Activated CD4-positive, alpha-beta T cell treated with anti-CD3 and anti-CD28 coated beads, Interleukin-2, amount 50 U/mL, for 4 hours (primary cell): Measurements from ENCODE around the gene METTL15.
"Not testable (repeated sequence)": the region's sequence is repeated elsewhere in the genome, so short reads cannot be mapped to it uniquely, and the experiment has no call there.

ENCODE experiments used
- DNase-seq, 2 experiments: peaks; one replicate each; pipeline ENCODE4 v3.0.0-alpha.2; 2020

METTL15 gene, protein sequence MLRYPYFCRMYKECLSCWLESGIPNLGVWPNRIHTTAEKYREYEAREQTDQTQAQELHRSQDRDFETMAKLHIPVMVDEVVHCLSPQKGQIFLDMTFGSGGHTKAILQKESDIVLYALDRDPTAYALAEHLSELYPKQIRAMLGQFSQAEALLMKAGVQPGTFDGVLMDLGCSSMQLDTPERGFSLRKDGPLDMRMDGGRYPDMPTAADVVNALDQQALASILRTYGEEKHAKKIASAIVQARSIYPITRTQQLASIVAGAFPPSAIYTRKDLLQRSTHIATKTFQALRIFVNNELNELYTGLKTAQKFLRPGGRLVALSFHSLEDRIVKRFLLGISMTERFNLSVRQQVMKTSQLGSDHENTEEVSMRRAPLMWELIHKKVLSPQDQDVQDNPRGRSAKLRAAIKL

DNA sequence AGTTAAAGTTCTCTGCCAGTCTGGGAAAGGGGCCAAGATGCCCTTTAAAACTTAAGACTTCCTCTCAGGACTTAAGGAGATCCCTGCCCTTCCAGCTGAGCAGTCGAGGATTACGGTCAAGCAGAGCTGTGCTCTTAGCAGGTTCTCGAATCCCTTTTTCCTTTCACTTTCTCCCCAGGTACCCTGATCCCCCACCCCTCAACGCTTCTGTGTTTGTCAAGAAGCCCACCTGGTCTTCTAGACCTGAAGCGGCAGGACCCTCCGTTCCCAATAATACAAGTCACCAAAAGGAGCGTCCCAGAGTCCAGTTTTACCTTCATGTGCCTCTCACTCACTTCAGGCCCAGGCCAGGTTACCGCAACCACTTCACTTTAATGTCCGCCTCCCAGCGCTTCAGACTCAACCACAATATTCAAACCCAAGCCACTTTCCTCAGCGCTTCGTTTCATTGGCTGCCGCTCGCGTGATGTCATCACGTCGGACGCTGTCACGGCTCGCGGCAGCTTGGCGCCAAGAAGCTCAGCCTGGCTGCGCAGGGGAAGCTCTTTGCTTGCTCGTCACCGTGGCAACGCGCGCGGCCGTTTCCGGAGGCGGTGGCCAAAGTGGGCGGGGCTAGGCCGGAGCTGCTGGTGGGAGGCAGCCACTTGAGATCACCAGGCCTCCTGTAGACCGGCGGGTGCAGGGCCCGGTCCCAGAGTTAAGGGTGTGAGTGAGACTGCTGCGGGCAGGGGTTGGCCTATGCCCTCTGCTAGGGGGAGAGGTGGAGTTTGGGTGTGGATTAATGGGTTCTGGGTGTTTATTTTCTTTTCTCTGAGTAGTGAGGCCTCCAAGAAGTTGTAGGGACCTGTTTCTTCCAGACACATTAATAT lies at the start of gene METTL15, which contains the start of gene KIF18A:
Gene METTL15, plus strand, starts transcription at position 639 of the 869 bp plus-strand sequence. CDS start 4,947 bp downstream, outside the sequence.
Gene KIF18A, minus strand, starts transcription at position 407 of the 869 bp plus-strand sequence. CDS start 10,209 bp downstream, outside the sequence.
- peak; percentile 87 to 89 for DNase-seq

DNA sequence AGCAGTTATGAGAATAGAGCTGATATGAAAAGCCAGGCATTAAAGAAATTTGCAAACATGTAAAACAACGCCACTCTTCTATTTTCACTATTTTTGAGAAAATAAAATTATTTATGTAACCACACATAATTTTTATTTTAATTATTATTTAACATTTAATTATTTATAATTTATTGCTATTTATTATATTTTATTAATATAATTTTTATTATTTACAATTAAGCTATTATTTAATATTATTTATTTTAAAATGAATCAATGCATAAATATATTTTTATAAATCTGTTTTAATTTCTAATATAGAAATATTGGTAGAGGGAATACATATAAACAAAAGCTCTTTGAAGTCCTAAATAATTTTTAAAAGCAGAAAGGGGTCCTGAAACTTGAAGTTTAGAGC lies 36.9 kb upstream of the METTL15 start:
- DNase-seq: no peak

DNA sequence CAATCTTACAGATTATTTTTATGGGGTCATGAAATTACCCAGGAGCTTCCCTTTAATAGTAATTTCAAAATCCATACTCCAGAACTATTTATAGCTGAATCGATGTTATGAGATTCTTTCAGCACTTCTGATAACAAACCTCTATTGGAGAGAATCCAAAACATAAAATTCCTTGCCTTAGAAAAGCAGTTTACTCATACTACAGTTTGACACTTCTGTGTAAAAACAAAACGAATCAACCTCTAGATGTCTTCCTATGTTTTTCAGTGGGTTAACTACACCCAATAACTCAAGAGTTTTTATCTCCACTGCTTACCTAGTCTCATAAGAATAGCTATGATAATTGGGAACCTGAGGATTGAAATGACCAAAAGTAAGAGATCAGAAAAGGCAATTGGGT lies 35.9 kb upstream of the METTL15 start:
- DNase-seq: no peak

DNA sequence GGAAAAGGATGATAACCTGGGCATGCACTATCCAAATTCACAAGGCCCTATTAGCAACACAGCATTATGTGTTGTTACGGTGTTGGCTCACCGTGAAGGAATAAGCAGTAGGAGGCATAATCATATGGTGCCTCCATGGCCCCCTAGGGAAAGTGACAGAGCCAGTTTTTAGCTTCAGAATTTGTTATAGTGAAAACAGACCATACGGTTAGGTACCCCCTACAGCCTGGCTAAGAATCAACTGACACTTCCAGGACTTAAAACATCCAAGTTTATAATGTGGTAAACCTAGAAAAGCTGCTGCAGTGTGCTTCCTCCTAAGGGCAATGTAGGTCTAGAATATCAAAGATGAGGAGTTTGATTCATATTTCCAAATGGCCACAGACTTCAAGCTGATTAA lies 30.7 kb upstream of the METTL15 start:
- no peak for DNase-seq

DNA sequence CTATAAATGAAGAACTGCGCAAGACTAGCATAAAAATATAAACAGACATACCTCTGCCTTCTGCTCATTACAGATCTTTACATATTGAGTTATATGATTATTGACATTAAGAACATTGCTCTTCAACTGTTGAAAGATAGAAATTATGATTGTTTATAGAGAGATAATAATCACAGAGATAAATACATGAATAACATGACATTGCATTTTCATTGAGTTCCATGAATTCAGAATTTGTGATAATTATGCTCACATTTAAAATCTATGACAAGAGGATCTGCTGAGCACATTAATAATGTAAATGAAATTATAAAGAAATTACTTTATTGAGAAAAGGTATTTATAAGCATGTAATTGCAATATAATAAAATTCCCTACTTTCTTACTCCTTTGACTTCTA lies 25.1 kb upstream of the METTL15 start:
- no peak for DNase-seq

DNA sequence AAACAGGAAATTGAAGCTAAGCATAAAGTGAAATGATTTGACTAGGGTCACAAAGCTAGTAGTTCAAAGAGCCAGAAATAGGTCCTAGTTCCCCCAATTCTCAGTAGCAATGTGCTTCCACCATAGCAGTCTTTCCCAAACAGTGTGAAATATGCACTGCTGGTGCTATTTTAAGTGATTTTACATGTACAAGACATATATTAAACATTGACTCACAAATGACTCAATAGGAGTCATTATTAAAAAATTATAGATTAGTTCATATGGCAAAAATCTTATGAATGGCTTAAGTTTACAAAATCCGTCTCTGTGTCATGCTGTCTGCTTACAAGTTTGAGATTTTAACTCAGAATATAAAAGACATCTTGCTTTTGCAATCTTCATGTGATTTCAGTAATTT lies 21.6 kb upstream of the METTL15 start:
- DNase-seq: no peak

DNA sequence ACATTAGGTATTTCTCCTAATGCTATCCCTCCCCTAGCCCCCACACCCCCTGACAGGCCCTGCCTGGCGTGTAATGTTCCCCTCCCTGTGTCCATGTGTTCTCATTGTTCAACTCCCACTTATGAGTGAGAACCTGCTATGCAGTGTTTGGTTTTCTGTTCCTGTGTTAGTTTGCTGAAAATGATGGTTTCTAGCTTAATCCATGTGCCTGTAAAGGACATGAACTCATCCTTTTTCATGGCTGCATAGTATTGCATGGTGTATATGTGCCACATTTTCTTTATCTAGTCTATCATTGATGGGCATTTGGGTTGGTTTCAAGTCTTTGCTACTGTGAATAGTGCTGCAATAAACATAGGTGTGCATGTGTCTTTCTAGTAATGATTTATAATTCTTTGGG lies 21.0 kb upstream of the METTL15 start:
- DNase-seq: not testable (repeated sequence)

DNA sequence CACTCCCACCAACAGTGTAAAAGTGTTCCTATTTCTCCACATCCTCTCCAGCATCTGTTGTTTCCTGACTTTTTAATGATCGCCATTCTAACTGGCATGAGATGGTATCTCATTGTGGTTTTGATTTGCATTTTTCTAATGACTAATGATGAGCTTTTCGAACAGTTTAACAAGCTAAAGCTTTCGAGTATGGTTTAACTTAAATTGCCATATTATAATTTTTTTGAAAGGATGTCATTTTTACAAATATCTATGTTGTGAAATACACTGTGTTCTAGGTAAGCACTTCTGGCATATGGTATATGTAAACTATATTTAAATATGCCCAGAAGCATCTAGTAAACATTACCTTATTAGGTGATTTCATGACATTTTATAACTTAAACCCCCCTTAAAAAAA lies 20.5 kb upstream of the METTL15 start:
- not testable (repeated sequence) for DNase-seq

DNA sequence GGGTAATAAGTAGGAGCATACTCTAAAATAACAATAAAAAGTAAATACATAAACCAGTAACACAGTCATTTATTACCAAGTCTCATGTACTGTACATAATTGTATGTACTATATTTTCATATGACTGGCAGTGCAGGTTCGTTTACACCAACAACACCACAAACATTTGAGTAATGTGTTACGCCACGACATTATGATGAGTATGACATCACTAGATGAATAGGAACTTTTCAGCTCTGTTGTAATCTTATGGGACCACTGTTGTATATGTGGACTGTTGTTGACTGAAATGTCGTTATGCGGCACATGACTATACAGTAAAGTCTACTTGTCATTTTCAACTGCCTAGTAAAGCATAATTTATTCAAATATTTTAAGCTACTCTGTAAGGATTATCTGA lies 18.8 kb upstream of the METTL15 start:
- DNase-seq: no peak

DNA sequence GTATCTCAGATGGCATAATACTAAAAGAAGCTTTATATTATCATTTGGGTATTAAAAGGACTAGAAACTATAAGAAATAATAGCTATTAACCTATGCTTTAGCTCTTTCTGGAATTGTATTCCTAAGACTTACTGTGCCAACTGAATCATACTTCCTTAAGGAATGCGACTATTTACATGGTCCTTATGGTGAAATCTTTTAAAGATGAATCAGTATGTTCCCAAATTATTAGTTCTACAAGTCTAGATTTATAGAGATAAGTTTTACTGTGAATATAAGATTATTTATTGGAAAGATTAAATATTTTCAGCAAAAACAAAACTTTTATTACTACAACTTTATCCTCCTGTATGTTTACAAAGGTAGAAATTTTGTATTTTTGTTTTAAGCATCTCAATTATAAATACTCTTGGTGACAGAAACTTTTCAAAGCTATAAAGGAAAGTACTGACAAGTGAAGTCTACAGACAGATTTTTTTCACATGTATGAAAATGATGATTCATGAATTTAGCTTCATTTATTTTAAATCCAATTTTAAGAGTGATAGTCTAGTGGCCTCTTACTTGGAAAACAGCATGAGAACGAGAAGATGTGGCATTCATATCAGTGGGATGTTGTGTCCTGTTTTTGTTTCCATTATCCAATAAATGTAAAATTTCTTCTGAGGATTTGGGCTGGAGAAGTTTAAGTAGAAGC lies 18.0 kb upstream of the METTL15 start:
- no peak for DNase-seq

DNA sequence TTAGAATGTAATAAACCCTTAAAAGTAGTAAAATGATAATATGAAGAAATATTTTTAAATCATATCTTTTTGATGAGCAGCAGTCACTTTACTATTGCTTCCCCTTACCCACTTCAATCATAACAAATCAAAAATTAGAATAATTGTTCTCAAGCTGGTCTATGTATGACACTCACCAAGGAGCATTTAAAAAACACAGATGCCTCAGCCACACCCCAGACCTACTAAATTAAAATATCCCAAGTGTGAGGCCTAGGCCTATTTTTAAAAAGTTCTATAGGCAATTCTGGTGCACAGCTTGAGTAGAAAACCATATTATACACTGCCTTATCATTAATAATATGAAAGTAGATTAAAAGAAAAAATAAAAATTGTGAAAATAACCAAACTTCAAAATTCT lies 15.4 kb upstream of the METTL15 start:
- DNase-seq: no peak

DNA sequence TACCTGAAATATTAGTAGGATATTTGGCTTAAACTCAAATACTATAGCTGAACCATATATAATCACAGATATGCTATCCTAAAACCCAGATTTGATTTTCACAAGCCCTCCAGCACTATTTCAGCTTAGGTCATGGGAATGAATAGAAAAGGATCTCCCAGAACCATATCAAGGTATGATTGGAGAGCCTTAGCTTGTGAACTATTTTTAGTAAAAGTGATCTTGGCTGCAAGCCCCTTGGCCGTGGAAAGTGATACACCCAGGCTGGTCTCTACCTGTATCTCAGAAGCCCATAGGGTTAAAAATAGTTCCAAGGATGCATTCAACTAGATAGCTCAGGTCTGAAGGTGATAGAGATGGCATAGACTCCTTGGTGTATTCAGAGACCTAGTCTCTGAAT lies 9.9 kb upstream of the METTL15 start:
- DNase-seq: no peak

DNA sequence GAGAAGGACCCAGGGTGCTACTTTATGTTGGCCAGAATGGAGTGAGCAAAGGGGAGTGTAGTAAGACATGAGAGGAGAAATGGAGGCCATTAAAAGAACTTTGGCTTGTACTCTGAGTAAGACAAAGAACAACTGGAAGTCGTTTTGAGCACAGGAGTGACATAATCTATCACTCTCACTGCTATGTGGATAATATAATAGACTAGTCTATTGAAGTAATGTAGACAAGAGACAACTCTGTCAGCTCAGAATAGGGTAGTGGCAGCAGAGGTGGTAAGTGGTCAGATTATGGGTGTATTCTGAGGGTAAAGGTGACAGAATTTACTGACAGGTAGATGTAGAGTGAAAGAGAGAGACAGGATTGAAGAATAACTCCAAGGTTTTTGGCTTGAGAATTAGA lies 8.5 kb upstream of the METTL15 start:
- DNase-seq: no peak

DNA sequence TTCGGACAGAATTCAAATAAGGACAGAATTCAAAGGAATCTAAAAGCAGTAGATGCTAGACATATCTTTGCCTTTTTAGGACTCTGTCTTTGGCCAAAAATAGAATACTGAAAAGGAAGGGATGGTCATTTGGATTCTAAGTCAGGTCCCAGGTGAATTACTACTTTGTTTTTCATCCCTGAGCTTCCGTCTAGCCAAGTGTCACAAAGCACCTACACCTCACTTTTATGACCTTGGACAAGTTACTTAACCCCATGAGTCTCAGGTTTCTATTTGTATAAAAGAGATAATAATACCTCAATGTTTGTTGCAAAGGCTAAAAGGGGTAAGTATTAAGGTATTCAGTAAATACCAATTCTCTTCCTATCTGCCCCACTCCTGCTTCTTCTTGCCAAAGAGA lies 7.5 kb upstream of the METTL15 start:
- DNase-seq: no peak

DNA sequence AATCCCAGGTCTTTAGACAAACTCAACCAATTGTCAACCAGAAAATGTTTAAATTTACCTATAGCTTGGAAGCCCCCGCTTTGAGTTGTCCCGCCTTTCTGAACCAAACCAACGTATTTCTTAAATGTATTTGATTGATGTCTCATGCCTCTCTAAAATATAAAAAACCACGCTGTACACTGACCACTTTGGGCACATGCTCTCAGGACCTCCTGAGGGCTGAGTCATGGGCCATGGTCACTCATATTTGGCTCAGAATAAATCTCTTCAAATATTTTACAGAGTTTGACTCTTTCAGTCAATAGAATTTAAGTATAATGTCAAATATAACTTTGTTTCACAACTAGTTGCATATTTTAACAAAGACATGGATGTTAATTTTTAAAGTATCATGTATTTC lies 5.9 kb upstream of the METTL15 start:
- DNase-seq: not testable (repeated sequence)

DNA sequence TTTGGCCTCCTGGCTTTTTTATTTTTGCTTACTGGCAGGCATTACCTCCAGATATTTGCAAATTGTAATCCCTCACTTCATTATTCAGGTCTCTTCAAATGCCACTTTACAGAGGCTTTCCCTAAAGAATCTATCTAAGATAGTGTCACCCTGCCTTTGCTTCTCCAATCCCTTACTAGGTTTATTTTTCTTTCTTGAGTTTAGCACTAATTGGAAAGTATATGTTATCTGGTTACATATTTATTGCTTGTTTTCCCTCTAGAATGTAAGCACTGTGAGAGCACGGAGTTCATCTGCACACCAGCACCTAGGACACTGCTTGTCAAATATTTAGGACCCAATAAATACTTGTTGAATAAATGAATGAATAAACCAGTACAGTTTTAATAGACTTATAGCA lies 3.8 kb upstream of the METTL15 start:
- DNase-seq: no peak

DNA sequence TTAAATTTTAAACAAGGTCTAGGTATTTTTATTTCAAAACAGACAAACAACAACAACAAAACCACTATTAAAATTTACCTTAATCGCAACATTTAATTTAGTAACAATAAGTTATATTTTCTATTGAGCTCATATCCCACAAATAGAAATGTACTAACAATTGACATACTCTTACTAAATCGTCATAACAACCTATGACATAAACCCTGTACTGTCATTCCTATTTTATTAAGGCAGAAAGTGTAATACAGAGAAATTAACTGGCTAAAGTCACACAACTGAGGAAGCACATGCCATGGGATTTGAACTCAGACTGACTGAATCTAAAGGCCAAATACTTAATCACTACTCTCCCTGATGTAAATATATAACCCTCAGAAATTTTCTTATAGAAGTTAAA lies 3.2 kb upstream of the METTL15 start:
- no peak for DNase-seq

DNA sequence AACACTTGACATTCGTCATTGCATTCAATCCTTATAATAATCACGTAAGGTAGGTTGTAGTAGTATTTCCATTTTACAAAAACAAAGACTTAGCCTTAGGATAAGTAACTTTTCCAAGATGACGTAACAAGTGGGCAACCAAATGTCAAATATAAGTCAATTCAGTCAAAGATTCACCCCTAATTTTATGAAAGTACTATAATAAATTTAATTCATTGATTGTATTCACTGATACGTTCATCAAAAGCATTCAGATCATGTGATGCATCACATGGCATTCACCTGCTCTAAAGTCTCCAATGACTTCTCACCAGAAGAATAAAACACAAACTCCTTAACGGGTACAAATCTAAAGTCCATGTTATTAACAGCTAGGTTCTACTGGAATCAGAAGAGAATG lies 2.3 kb upstream of the METTL15 start:
- DNase-seq: no peak

DNA sequence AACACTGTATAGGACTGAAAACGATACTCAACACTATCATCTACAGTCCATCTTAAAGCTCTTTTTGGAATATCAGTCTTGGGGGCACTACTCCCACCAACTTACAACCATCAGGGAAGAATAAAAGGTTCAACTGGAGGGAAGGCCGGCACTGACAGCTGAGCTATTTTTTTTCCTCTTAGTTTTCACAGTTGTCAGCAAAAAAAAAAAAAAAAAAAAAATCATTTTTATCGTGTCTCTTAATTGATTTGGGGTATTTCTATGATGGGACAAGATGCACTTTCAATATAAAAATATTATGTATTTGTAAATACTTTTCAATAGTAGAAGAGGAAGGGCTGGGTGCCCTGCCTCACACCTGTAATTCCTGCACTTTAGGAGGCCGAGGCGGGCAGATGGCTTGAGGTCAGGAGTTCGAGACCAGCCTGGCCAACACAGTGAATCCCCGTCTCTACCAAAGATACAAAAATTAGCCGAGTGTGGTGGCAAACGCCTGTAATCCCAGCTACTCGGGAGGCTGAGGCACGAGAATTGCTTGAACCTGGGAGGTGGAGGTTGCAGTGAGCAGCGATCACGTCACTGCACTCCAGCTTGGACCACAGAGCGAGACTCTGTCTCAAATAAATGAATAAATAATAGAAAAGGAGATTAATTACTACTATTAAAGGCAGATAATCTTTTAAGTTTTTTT lies 1.7 kb upstream of the METTL15 start:
- DNase-seq: no peak

DNA sequence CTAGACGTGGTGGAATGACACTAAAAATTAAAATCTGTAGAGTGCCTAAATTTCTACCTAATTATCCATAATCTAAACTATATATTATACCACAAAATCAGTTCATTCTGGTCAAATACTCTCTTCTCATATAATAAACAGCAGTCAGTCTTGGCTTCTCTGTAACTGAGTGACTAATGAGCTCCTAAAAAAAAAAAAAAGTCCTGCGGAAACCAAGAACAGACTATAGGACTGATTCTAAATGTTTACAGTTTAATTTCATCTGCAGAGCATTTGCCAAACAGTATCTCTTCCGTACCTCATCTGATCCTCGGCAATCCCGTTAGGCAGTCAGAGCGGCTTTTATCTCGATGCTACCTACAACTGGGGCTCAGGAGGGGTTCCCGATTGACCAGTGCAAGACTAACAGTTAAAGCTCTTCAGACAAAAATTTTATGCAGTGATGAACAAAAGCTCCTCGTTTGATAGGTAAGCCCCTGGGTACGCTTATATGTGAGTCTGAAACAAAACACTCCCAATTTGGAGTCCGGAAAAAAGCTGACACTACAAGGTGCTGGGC lies 918 bp upstream of the METTL15 start:
- DNase-seq: no peak

DNA sequence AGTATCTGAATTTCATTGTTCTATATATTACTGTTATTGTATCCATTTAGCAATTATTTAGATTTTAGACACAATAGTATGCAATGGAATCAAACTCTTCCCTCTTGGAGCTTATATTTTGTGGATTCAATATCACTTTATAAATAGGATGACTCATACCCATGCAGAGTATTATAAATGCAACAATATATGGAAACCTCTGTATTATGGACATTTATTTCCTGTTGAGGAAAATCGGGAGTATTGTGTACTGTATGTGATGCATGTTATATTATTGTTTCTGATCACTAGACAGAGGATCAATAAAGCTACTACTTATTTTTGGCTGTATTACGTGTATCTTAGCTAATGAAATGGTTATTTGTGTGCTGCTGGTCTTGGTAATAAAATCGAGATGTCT lies 770 bp downstream of the METTL15 start:
- DNase-seq: no peak

DNA sequence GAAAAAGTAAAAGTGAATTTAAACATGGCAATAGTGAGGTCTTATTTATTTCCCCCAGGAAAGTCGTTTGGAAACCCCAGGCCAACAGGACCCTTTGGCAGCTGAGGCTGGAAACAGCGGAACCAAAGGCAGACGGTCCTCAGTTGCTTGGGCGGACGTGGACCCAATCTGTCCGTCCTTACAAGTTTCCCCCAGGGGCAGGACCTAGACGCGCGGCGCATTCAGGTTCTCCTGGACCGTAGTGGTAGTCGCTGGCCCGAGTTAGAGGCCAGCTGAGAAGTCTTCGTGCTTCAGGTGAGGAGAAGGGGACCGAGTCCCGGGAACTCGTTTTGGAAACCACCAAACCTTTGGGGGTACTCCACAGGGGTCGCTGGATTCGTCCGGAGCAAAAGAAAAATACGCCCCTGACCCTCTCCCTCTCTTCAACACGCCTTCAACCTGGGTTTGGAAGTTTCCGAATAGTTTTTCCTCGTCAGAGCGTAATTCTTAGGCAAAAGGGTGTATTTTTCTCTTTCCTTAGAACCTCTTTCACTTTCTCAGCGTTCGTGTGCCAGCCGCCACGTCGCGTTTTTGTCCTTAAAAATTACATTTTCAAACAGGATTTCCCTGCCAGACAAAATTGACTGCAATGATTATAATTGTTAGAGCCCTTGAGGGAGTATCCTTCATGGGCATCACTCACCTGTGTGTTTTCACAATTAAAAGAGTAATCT lies 2.1 kb downstream of the METTL15 start:
- DNase-seq: peak; percentile 35 to 39
